ENCODE data around the gene DPP10.

- TF ChIP-seq EZH2 (IDR thresholded peaks at IDR 0.05; ENCODE audit: low read length, unreplicated experiment) (no peak), CTCF (conservative IDR thresholded peaks at IDR 0.05; ENCODE audit: low read depth, low read length) (peak; percentile 40; the same call in 1 of the 2 replicates), EZH2phosphoT487 (IDR thresholded peaks at IDR 0.05; ENCODE audit: borderline replicate concordance, low read length) (no peak)
These were observed 740.7 kb downstream of the DPP10 start for GRCh38 chr2:115183144-115183543.

Data from PC-3 (cell line).